Adrenal gland (tissue), 5 donors: ENCODE data around the gene NACAD.

Experiments
- CTCF ChIP-seq, 6 experiments: fragments of 450-650 bp in 4 of 6; fragments of 200-600 bp in 2 of 6; sonication (generic) in 1 of 6; IDR thresholded peaks; 1 replicate in 5 of 6; 2 replicates in 1 of 6; pipeline versions ENCODE4 v1.5.1 to v1.8.0; 2016 to 2021; ENCODE audit warnings: antibody characterized with exemption in 6 of 6, mild to moderate bottlenecking in 2 of 6, moderate library complexity in 1 of 6
- POLR2A ChIP-seq, 2 donors: fragments of 450-650 bp; IDR thresholded peaks; one replicate each; pipeline ENCODE4 v1.6.1; 2017; ENCODE audit warnings: antibody characterized with exemption in 2 of 2, mild to moderate bottlenecking in 2 of 2, moderate library complexity in 1 of 2
- donor health status: DM: no; HTN: no; CAD: no.

- TF ChIP-seq CTCF (IDR thresholded peaks at IDR 0.05) = no peak
- no peak for TF ChIP-seq POLR2A (IDR thresholded peaks at IDR 0.05)
Measured at GRCh38 chr7:45064047-45064725, 24.6 kb downstream of the NACAD start.
